H1 (cell line): Measurements from ENCODE around the gene MC4R.

Source experiments
- BRCA1 ChIP-seq: IDR thresholded peaks from 2 replicates; pipeline ENCODE4 v1.6.1; 2012; ENCODE audit warnings: low read depth, low read length, improper control_type of control experiment
- CREB1 ChIP-seq: IDR thresholded peaks from 2 replicates; pipeline ENCODE4 v1.6.1; 2012; ENCODE audit warnings: inconsistent platforms
- GTF2F1 ChIP-seq: IDR thresholded peaks from 2 replicates; pipeline ENCODE4 v1.6.1; 2012; ENCODE audit warnings: low read depth, low read length, improper control_type of control experiment, borderline replicate concordance
- POLR2AphosphoS5 ChIP-seq: IDR thresholded peaks from 2 replicates; pipeline ENCODE4 v1.6.1; 2011; ENCODE audit warnings: low read depth, low read length
- TEAD4 ChIP-seq: IDR thresholded peaks from 2 replicates; pipeline ENCODE4 v1.6.1; 2012; ENCODE audit warnings: low read depth, low read length, inconsistent platforms, mixed read lengths
- TF ChIP-seq, protein P1 (sequence below), 3 experiments: IDR thresholded peaks; 1 replicate in 2 of 3; 2 replicates in 1 of 3; pipeline versions ENCODE4 v1.5.1 to v1.6.1; 2011; ENCODE audit warnings: low read length in 3 of 3, mild to moderate bottlenecking in 3 of 3, inconsistent platforms in 2 of 3, low read depth in 1 of 3, moderate library complexity in 1 of 3; ENCODE audit not compliant: insufficient read depth in 1 of 3; ENCODE audit errors: control extremely low read depth in 1 of 3

DNA sequence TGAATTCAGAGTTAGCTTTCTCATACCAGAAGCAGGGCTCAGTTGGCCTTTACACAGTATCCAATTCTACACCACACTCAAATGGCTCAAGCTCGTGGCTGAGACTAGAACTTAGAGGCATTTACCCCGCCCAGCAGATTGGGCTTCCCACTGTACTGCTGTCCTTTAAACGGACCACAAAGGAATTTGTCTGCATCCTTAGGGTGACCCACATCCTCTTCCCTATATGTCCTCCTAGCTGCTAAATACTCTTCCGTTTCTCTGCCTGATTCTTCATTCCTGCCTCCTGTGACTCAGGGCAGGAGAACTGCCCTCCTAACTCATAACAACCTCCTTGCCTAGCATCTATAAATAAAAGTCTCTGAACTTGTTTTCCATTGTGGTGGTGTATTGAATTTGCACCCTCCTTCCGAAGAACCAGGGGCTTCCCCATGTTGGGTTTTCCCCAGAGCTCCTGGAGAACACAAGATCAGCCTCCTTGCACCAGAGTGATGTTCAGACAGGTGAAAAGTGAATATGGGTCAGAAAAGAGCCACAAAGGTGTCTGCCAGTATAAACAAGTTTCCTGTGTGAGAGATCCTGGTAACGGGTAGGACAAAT is 32.0 kb upstream of the MC4R start:
- TF ChIP-seq, protein P1, sequence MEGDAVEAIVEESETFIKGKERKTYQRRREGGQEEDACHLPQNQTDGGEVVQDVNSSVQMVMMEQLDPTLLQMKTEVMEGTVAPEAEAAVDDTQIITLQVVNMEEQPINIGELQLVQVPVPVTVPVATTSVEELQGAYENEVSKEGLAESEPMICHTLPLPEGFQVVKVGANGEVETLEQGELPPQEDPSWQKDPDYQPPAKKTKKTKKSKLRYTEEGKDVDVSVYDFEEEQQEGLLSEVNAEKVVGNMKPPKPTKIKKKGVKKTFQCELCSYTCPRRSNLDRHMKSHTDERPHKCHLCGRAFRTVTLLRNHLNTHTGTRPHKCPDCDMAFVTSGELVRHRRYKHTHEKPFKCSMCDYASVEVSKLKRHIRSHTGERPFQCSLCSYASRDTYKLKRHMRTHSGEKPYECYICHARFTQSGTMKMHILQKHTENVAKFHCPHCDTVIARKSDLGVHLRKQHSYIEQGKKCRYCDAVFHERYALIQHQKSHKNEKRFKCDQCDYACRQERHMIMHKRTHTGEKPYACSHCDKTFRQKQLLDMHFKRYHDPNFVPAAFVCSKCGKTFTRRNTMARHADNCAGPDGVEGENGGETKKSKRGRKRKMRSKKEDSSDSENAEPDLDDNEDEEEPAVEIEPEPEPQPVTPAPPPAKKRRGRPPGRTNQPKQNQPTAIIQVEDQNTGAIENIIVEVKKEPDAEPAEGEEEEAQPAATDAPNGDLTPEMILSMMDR (IDR thresholded peaks at IDR 0.05; ENCODE audit: control extremely low read depth in 1 of 3, insufficient read depth in 1 of 3, low read depth in 1 of 3, low read length in 3 of 3), result no peak
- TF ChIP-seq GTF2F1 (no peak), BRCA1 (no peak), POLR2AphosphoS5 (no peak), CREB1 (no peak), TEAD4 (no peak)
